Measurements from ENCODE around the gene CLCN5.

The CLCN5 gene

DNA sequence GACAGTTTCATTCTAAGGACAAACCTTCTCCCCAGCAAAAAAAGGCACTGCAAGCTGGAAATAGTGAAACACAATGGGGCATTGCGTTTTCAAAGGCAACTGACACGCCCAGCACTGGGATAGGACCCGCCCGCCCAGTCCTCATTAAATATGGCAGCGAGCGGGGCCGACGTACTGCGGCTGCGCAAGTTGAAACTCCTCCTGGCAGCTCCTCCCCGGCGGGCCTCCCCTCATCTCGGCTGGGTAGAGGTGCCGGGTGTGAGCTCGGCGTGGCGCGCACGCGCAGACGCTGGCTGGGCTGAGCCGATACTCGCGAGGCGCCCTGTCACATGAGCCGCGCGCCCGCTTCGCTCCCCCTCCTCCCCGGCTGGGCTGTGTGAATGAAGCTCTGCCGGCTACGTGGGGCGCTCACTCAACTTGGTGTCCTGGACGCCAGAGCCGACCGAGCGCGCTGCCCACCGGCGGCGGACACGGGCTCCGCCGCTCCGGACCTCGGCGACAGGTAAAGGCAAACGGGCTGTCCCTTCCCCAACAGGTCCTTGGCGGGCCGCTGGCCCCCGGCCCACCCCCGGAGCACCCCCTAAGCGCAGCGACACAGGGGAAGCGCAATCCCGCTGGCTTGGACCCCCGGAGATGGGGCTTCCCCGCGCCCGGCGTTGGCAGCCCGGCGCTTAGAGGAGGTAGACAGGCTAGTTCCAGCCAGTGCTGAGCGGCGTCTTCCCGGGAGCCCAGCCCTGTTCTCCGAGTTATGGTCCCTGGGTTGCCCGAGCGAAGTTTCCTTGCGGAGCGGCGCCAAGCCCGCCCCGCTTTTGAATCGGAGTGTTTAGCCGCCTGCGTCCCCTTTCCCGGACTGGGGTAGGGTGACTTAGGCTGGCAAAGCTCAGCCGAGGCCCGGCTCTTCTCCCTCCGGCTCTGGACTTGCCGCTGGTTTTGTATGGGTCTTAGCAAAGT, at the start of gene CLCN5:
Gene CLCN5, plus strand, starts transcription at position 306 of the 951 bp plus-strand sequence. CDS start 2,703 bp downstream, outside the sequence.
- DNase-seq: peak; percentile 94

DNA sequence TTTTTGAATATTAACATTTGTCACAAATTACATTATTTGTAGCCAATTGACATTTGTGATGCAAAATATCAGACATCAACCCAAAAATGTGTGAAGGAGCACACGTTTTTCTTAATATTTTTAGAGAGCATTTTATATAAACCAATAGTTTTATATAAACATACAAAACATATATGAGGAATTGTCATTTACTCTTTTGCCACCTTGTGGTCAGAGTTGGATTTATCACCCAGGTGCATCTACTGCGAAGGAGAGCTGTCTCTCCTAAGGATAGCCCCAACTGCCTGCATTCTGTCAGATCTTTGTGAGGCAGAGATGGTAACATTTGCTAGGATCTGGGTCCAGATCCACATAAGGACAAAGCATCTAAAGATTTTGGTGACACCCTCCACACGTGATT, 45.6 kb upstream of the CLCN5 start:
- DNase-seq: peak; percentile 59

DNA sequence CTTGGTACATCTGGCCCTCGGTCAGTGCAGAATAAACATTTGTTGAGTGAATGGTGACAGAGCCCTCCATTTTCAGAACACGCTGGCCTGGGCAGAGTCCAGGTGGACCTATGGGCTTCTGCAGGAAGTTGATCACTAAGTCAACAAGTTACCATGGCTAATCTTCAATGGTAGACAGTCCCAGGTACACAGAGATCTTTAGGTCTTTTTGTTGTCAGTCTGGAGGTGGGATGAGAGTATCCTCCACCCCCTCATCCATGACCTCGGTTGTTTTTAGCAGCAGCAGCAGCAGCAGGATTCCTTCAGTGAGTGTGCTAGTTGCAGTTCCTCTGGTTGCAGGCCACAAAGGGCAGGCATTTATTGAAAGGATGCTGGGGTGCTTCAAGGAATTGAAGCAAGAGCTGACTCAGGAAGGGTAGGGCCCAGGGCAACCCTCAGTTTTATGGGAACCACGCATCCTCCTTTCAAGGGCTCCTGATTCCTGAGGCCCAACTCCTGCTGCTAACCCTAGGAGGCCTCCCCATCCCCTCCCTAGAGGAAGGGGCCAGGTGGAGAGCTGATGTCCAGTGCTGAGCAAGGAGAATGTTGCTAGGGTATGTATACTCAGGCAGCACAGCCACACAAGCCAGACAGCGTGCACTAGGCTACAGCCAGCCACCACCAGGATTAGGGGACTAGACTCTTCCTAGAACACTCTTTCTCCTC, 44.8 kb upstream of the CLCN5 start:
- DNase-seq: no peak

DNA sequence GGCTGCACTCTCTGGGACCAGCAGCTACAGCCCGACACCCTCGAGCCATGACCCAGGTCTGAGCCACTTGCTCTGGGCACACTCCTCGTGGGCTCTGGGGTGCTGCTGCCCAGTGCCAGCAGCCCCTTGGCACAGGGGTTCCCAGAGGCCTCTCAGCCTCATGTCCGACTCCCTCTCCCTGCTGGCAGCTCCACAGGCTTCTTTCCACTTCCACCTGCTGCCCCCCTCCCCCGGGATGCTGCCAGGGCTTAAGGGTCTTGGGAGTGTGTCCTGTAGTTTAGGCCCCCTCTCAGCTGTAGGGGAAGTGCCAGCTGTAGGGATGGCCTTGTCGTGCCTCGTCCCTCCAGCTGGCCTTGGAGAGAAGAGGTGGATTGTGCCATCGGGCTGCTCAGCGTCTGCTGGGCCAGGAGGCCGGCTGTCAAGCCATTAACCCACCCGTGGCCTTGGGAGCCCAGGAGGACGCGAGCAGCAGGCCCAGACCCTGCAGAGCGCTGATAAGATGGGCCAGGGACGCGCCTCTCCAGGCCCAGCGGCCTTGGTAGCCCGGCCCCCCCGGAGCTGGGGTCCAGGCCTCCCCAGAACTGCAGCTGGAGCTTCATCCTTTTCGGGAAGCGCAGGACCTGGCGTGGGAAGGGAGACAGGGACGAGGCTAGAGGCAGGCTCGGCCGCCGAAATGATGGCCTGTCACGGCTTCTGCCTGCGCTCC, 44.1 kb upstream of the CLCN5 start:
- DNase-seq: no peak

DNA sequence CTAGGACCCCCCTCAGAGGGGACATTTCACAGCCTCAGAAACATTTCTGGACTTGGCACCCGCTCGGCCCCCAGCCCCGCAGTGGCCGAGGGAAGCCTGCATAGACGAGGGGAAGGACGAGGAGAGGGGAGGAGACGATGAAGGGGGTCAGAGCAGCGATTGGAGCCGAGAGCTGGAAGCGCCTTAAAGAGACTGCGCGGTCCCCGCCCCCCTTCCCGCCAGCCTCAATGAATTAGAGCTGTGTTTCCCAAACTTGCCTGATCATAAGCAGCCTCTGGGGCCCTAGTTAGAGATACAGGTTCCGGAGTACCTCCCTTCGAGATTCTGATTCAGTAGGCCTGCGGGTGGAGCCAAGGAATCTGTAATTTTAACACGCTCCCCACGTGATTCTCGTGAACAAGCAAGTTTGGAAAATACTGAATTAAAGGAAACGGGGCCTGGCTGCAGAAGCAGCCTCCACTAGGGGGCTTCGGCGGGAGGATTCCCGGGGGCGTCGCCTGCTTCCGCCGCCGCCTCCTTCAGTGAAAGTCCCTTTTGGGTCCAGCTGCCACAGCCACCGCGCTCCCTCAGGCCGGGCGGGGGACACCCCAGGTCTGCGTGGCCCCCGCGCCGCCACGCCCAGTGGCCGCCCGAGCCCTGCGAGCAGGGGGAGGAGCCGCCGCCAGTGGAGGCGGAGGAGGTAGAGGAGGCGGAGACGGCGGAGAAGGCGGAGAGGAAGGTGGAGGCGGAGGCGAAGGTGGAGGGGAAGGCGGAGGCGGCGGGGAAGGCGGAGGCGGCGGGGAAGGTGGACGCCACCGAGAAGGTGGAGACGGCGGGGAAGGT, 43.4 kb upstream of the CLCN5 start, which contains the start of gene USP27X:
Gene USP27X, plus strand, starts transcription at position 651 of the 822 bp plus-strand sequence. CDS start 824 bp downstream, outside the sequence.
- peak; percentile 88 for DNase-seq

DNA sequence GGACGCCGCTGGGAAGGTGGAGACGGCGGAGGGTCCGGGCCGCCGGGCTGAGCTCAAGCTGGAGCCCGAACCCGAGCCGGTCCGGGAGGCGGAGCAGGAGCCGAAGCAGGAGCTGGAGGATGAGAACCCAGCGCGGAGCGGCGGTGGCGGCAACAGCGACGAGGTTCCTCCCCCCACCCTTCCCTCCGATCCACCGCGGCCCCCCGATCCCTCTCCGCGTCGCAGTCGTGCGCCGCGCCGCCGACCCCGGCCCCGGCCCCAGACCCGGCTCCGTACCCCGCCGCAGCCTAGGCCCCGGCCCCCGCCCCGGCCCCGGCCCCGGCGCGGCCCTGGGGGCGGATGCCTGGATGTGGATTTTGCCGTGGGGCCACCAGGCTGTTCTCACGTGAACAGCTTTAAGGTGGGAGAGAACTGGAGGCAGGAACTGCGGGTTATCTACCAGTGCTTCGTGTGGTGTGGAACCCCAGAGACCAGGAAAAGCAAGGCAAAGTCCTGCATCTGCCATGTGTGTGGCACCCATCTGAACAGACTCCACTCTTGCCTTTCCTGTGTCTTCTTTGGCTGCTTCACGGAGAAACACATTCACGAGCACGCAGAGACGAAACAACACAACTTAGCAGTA, 42.6 kb upstream of the CLCN5 start:
- DNase-seq: no peak

DNA sequence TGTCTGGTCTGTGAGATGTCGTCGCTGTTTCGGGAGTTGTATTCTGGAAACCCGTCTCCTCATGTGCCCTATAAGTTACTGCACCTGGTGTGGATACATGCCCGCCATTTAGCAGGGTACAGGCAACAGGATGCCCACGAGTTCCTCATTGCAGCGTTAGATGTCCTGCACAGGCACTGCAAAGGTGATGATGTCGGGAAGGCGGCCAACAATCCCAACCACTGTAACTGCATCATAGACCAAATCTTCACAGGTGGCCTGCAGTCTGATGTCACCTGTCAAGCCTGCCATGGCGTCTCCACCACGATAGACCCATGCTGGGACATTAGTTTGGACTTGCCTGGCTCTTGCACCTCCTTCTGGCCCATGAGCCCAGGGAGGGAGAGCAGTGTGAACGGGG, 41.7 kb upstream of the CLCN5 start:
- DNase-seq: no peak

DNA sequence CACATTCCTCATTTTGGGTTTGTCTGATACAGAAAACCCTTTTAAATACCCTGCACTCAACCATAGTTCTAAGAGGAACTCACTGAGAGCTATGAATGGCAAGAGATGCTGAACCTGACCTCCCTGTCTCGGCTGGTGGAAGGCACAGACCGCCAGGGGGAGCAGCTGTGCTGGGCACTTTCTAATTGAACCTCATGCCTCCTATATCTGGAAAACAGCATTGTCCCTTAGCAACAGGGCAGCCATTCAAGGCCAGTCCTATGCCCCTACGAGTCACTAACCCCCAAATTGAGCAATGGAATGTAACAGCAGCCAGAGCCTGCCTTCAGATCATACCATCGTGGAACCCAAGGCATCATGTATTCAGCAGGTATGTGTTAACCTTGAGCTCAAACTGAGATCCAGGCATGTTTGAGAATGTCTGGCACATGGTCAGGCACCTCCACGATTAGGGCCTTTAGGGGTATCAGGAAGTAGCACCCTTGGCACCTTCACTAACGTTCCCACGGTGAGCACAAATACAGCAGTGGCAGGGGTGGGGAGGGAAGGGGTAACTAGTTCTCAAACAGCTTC, 38.0 kb upstream of the CLCN5 start:
- DNase-seq: peak; percentile 77

DNA sequence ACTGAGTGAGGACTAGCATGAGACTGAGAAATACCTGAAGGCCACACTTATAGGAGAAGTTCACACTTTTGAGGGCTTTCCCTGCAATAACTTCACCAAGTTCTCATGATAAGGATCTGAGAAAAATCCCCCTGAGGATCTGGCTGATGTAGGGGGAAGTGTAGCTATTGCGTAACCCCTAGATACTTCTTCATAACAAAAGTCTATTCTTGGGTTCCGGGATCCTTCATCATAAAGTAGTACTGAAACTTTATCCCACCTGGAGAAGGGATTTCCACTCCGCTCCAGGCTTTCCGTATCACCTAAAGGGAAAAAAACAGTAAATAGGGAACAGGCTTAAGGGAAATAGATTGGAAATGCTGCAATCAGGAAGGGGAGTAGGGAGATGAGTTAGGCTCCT, 29.9 kb upstream of the CLCN5 start:
- DNase-seq: no peak

DNA sequence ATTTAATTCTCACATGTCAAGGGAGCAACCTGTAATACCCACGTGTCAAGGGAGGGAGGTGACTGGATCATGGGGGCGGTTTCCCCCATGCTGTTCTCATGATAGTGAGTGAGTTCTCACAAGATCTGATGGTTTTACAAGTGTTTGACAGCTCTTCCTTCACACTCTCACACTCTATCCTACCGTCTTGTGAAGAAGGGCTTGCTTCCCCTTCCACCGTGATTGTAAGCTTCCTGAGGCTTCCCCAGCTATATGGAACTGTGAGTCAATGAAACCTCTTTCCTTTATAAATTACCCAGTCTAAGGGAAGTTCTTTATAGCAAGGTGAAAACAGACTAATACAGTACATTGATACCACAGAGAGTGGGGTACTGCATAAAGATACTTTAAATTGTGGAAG, 25.4 kb upstream of the CLCN5 start:
- no peak for DNase-seq

DNA sequence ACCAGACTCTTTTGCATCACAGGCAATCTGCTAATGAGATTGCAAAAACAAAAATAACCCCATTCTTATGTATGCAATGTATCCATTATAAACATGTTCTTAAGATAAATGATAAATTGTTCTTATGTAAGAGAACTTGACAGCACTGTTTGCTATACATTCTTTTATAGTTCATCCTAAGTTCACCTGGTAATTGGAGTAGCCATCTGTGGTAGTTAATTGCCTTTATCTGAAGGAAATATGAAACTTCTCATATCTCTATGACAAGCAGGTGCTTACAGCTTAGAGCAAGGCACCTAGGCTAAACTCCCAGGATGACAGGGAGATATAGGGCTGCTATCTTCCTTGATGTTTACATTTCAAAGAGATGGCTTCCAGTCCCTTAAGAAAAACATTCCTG, 21.3 kb upstream of the CLCN5 start:
- peak; percentile 43 for DNase-seq

DNA sequence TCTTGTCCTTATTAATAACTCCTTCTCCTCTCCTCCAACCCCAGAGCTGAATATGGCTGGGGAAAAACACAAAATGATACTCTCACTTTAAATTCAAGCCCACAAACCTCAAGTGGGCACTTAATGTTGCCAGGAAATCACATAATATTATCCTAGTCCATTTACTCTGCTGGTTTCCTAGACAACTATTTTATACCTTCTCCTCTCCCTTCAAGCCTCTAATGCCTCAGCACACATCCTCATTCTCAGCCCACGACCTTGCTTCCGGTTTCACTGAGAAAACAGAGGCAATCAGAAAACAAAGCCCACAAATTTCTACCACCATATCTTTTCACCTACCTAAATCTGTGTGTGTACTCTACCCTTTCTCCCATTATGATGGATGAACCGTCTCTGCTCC, 12.1 kb upstream of the CLCN5 start:
- peak; percentile 87 for DNase-seq

DNA sequence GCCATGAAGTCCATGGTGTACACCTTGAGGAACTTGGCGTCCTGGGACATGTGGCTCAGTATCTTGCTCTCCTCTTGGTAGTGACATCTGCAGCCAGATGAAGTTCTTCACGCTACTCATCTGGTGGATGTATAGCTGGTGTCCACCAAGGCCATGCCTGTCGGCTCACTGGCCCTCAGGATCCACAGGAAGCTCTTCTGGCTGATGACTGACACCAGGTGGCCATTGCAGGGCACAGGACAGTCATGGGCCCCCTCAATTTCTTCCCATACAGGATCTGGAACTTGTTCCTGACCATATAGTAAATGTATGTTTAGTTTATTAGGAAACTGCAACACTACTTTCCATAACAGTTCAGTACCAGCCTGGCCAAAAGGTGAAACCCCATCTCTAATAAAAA, 10.3 kb upstream of the CLCN5 start:
- peak; percentile 27 for DNase-seq

DNA sequence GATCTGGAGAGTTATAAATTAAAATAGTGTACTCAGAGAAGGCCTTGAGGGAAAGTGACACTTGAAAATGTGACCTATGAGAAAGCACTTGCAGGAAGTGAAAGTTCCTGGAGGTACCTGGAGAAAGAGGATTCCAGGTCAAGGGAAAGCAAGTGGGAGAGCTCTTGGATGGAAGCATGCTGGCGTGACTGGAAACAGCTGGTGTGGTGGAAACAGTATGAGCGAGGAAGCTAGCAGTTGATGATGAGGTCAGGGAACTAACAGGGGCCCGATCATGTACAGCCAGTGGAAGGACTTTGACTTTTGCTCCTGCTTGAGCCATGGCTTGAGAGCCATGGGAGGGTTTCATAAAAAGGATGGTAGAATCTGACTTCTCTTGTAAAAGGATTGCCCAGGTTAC, 9.5 kb upstream of the CLCN5 start:
- no peak for DNase-seq

DNA sequence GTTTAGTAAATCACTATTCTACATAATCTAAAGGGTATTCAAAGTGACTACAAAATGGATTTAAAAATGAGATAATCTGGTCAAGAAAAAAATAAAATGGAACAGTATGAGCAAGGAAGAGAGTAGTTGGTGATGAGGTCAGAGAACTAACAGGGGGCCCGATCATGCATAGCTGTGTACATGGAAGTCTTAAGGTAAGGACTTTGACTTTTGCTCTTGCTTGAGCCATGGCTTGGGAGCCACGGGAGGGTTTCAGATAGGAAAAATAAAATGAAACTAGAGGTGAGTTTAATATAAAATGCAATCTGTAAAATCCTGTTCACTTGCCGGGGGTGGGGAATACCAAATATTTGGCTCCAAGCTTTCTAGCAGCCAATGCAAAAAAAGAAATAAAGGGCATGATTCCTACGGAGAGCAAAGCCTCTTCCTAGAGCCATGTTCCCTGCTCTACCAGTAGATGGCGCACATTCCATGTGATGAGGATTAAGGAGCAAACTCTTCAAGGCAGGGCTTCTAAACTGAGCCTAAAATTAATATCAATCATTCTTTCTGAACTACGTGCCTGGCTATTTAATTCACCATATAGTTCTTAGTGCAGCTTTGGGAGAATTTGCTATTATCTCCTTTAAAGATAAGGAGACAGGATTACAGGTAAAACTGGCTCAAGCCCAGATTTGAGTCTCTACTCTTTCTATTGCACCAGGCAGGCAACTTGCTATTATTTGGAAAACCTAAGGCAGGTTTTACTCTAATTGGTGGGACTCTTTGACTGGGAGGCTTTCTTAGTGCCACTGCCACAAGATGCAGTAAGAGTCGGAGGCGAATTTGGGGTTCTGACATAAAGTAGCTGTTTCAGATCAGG, 6.8 kb upstream of the CLCN5 start:
- DNase-seq: peak; percentile 60

DNA sequence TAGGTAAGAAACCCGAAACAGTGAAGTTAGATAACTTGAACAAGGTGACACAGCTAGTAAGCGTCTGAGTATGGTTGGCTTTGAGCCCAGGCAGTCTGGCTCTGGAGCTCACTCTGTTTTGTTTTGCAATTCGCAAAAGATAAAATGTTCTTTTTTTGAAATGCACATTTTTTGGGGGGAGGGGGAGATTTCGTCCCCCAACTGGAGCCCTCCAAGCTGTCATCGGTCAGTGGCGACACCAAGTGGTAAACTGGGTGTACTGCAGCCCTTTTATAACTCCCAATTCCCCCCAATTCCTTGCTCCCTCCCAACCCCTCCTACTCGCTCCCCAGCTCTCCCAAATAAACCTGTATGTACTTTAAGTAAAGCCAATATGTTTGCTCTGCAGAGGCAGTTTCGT, 2.8 kb upstream of the CLCN5 start:
- DNase-seq: peak; percentile 20

DNA sequence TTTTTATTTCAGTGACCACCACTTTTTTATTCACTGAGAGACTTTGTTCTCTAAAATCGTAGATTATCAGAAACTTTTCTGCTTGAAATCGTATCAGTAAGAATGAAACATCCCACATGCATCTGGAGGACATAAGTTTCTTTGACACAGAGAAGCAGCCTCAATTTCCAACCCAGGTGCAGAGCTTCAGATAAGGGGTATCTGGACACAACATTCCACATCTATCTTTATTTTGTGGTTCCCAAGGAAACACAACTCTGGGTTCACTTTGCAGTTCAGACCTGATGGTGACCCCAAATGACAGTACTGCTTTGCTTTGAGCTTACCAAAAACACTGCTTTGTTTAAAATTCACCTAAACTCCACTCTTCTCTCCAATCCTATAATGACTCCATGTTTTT, 1.3 kb upstream of the CLCN5 start:
- DNase-seq: no peak

DNA sequence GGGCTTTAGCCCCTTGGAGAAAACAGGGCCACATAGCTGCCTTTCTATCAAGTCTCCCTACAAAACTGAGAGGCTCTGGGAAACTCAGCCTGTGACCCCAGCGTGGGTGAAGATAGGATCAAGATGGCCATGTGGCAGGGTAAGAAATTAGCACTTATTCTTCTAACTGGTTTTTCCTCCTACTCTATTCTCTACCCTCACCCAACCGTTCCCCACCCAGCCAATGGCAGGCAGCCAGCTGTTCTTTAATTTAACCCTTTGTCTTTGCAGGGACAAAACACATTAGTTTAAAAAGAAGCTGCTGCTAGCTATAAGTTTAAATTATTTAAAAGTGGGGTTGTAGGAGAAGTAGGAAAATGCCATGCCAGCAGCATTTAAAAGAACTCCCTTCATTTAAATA, 2.8 kb downstream of the CLCN5 start:
- DNase-seq: no peak

DNA sequence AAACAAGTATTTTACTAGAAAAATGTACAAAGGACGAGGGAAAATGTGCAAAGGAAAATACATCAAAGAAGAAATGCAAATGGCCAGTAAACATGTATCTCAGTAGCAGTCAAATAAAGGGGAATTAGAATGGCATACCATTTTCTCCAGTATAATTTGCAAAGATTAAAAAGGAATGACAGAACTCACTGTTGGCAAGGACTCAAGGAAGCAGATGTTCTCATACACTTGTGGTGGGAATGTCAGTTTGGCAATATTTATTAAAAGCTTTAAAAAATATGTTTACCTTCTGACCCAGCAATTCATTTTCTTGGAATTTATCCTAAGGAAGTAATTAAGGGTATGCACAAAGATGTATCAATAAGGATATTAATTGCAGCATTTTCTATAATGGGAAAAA, 7.6 kb downstream of the CLCN5 start:
- DNase-seq: no peak

DNA sequence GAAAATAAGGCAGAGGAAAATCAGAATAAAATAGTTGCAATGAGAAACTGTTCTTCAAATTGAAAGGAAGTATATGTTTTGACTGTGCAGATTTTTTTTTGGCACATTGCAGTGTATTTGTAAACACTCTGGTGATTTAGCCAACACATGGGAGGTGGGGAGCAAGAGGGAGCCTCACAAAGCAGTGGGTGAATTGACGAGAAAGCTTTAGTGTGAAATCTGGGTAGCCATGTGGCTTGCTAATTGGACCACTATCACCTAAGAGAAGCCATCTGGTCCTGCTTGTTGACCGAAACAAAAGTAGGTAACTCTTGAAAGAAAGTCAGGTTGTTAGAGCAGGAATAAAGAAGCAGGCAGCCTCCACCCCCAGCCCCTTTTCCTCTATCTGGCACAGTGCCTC, 10.4 kb downstream of the CLCN5 start:
- no peak for DNase-seq

DNA sequence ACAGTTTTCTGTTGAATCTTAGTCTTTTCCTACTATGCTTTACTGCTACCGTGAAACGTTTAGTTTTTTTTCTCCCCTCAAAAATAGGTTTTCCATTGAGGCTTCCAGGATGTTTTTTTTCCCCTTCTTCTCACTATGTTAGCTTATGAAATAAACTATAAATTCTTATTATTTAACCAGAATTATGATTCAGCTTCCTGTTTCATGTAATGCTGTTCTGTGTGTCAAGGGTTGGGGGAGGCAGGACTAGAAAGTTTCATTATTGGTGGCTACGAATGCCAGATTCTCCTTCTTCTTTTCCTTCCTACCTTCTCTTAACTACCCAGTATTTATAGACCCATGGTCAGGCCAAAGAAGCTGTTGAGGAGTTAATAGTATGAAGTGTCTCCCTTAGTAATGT, 11.8 kb downstream of the CLCN5 start:
- no peak for DNase-seq
